ENCODE data around the gene MYO9B.

GRCh38 chr19:17025991-17026658 lies 49.5 kb upstream of the MYO9B start:
- TF ChIP-seq ELK4 (CRISPR knock-in tag; IDR thresholded peaks at IDR 0.05; ENCODE audit: borderline replicate concordance) (no peak), TFDP2 (CRISPR knock-in tag; IDR thresholded peaks at IDR 0.05) (no peak), POLR2AphosphoS5 (IDR thresholded peaks at IDR 0.05; ENCODE audit: low read depth, low read length) (no peak), SUZ12 (IDR thresholded peaks at IDR 0.05; ENCODE audit: low read depth, low read length) (no peak), ESRRA (CRISPR knock-in tag; IDR thresholded peaks at IDR 0.05; ENCODE audit: low read depth) (no peak), ZNF280D (CRISPR knock-in tag; IDR thresholded peaks at IDR 0.05) (no peak), ZNF607 (CRISPR knock-in tag; IDR thresholded peaks at IDR 0.05; ENCODE audit: borderline replicate concordance) (no peak), ZNF12 (CRISPR knock-in tag; IDR thresholded peaks at IDR 0.05) (no peak), ATF6 (CRISPR knock-in tag; conservative IDR thresholded peaks at IDR 0.05) (no peak), JUND (CRISPR knock-in tag; IDR thresholded peaks at IDR 0.05) (no peak), CTCF (CRISPR knock-in tag; IDR thresholded peaks at IDR 0.05) (no peak), REST (IDR thresholded peaks at IDR 0.05; ENCODE audit: borderline replicate concordance in 1 of 2, low read depth in 1 of 2, low read length in 2 of 2) (no peak), SATB2 (CRISPR knock-in tag; IDR thresholded peaks at IDR 0.05) (no peak), HMGXB4 (CRISPR knock-in tag; IDR thresholded peaks at IDR 0.05; ENCODE audit: borderline replicate concordance in 1 of 2, low read depth in 1 of 2) (no peak)
